ENCODE results near the gene CFAP46.
"Not testable (repeated sequence)": the region's sequence is repeated elsewhere in the genome, so short reads cannot be mapped to it uniquely, and the experiment has no call there.

CFAP46 gene

DNA sequence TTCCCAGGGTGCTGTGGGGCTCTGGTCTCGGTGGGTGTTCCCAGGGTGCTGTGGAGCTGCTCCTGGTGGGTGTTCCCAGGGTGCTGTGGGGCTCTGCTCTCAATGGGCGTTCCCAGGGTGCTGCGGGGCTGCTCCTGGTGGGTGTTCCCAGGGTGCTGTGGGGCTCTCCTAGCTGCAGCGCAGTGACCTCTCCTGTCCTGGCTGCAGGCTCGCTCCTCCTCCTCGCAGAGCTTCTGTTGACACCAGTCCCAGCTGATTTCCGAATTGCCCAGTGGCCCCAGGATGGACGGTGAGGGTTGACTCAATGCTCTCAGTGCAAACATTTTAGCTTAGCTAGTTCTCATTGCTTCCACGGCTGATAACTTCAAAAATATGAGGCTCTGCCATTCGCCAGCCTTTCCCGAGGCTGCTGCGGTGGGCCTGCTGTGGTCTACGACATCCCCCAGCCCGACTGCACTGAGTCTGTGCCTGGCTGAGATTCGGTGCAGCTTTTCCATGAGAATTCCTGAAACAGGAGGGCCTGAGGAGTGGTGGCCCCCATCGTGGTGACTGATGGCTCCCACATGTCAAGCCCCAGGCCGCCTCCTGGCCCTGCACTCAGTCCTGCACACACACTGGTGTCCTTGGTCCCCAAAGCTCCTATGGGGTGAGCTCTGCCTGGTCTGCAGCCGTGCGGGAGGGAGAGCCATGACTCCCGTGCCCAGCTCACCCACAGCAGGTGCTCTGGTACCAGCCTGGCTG, 98.1 kb downstream of the CFAP46 start:
- H3K36me3 Mint-ChIP-seq, result peaks cover 7% of the 10 kb centered on the region
- H3K27me3 Mint-ChIP-seq, result peaks cover 7% of the 10 kb centered on the region
- H3K9me3 Mint-ChIP-seq, result peaks cover 8% of the 10 kb centered on the region
- peaks cover 7% of the 10 kb centered on the region for H3K4me1 Mint-ChIP-seq
- no peak overlapping the region for H3K27ac Mint-ChIP-seq
- no peak overlapping the region for H3K4me3 Mint-ChIP-seq

DNA sequence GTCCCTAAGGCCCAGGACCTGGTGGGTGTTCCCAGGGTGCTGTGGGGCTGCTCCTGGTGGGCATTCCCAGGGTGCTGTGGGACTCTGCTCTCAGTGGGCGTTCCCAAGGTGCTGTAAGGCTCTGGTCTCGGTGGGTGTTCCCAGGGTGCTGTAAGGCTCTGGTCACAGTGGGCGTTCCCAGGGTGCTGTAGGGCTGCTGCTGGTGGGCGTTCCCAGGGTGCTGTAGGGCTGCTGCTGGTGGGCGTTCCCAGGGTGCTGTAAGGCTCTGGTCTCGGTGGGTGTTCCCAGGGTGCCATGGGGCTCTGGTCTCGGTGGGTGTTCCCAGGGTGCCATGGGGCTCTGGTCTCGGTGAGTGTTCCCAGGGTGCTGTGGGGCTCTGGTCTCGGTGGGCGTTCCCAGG, 99.1 kb downstream of the CFAP46 start:
- H3K9me3 Mint-ChIP-seq, H3K27me3 Mint-ChIP-seq, H3K27ac Mint-ChIP-seq, H3K4me1 Mint-ChIP-seq, H3K4me3 Mint-ChIP-seq, H3K36me3 Mint-ChIP-seq: not testable (repeated sequence)

DNA sequence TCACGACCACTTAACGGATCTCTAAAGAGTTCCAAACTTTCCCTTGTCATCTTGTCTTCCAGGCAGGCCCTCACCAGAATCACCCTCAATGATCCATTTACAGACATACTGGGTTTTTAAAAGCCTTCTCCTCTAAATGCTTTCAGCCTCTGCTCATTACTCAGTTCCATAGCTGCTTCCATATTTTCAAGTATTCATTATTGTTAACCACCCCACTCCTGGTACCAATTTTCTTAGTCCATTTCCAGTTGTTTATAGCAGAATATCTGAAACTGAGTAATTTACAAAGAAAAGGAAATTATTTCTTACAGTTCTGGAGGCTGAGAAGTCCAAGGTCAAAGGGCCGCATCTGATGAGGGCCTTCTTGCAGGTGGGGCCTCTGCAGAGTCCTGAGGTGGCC, 100.0 kb downstream of the CFAP46 start:
- no peak overlapping the region for H3K27ac Mint-ChIP-seq
- H3K4me3 Mint-ChIP-seq, result no peak overlapping the region
- H3K27me3 Mint-ChIP-seq, result peaks cover 7% of the 10 kb centered on the region
- peaks cover 7% of the 10 kb centered on the region for H3K36me3 Mint-ChIP-seq
- H3K9me3 Mint-ChIP-seq, result peaks cover 8% of the 10 kb centered on the region
- H3K4me1 Mint-ChIP-seq, result no peaks in the 10 kb centered on the region

DNA sequence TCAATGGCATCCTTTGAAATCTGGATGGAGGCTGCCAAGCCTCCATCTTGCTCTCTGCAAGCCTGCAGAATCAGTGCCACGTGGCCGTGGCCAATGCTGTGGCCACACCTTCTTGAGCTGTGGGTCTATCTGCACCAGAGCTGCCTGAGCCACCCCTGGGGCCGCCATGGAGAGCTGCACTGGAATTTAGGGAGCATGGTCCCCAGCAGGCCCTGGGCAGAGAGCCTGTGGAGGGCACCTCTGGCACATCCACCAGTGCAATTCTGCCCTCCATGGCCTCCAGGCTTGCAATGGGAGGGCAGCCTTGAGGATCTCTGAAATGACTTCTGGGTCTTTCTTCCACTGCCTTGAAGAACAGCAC, 100.8 kb downstream of the CFAP46 start:
- no peak overlapping the region for H3K4me3 Mint-ChIP-seq
- H3K36me3 Mint-ChIP-seq, result peaks cover 7% of the 10 kb centered on the region
- peaks cover 4% of the 10 kb centered on the region for H3K4me1 Mint-ChIP-seq
- no peak overlapping the region for H3K27ac Mint-ChIP-seq
- peaks cover 7% of the 10 kb centered on the region for H3K27me3 Mint-ChIP-seq
- H3K9me3 Mint-ChIP-seq, result peaks cover 8% of the 10 kb centered on the region

DNA sequence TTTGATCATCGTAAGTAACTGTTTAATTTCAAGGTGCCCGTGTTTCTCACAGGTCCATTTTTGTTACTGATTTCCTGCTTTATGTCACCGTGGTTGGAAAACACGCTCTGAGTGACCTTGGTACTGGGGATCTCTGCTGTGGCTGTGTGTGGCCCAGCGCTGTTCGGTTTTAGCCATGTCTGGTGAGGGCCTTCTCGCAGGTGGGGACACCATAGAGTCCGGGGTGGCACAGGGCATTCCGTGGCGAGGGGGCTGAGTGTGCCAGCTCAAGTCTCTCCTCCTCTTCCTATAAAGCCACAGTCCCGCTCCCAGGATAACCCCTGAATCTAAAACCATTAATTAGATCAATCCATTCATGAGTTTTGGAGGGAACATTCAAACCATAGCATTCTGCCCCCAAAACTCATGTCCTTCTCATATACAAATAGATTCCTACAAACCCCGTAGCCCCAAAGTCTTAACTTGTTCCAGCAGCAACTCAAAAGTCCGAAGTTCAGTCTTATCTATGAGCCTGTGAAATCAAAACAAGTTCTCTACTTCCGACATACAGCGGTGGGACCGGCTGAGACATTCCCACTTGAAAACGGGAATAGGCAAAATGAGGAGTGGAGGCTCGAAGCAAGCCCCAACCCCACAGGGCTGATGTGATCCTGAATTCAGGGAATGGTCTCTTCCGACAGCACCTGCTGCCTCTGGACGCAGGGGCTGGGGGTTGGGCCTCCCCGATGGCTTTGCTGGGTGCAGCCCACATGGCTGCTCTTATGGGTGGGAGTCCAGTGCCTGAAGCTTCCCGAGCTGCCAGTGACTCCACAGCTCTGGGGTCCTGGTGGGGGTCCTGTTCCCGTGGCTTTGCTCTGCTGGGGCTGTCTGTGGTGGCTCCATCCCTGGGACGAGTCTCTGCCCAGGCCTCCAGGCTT, 101.4 kb downstream of the CFAP46 start:
- H3K4me1 Mint-ChIP-seq, result peaks cover 4% of the 10 kb centered on the region
- H3K4me3 Mint-ChIP-seq, result no peak overlapping the region
- no peak overlapping the region for H3K27ac Mint-ChIP-seq
- peaks cover 7% of the 10 kb centered on the region for H3K36me3 Mint-ChIP-seq
- H3K9me3 Mint-ChIP-seq, result peaks cover 8% of the 10 kb centered on the region
- peaks cover 7% of the 10 kb centered on the region for H3K27me3 Mint-ChIP-seq

- peaks cover 7% of the 10 kb centered on the region for H3K36me3 Mint-ChIP-seq
- peaks cover 4% of the 10 kb centered on the region for H3K4me1 Mint-ChIP-seq
- peaks cover 7% of the 10 kb centered on the region for H3K27me3 Mint-ChIP-seq
- H3K9me3 Mint-ChIP-seq, result peaks cover 8% of the 10 kb centered on the region
- H3K27ac Mint-ChIP-seq, result no peak overlapping the region
- H3K4me3 Mint-ChIP-seq, result no peak overlapping the region
Measured at GRCh38 chr10:132839061-132839460, 103.3 kb downstream of the CFAP46 start.

DNA sequence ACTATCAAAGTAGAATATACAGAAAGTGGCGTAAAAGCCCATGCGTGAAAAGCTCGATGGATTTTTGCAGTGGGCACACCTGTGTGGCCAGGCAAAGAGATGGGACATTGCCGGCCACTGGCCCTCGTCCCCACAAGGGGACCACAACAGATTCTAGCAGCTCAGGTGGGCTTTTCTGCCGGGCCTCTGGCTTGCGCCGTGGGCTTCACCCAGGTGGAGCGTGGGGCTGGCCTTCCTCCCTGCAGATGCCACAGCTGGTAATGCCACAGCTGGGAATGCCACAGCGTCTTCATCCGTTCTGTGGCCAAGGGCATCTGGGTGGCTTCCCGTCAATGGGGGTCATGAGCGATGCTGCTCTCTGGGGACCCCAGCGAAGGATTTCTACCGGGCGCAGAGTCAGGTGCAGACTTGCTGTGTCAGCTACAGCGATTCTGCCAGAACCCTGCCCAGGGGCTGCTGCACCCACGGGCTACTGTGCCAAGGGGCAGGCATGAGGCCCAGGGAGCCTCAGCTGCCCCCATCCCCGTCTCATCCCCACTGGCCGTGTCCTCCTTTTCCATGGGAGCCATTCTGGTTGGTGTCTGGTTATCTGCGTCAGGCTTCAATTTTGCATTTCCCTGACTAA, 103.9 kb downstream of the CFAP46 start:
- Mint-ChIP-seq H3K27ac (no peak overlapping the region), H3K9me3 (peaks cover 8% of the 10 kb centered on the region), H3K36me3 (peaks cover 7% of the 10 kb centered on the region), H3K4me1 (peaks cover 4% of the 10 kb centered on the region), H3K27me3 (peaks cover 7% of the 10 kb centered on the region), H3K4me3 (no peak overlapping the region)

DNA sequence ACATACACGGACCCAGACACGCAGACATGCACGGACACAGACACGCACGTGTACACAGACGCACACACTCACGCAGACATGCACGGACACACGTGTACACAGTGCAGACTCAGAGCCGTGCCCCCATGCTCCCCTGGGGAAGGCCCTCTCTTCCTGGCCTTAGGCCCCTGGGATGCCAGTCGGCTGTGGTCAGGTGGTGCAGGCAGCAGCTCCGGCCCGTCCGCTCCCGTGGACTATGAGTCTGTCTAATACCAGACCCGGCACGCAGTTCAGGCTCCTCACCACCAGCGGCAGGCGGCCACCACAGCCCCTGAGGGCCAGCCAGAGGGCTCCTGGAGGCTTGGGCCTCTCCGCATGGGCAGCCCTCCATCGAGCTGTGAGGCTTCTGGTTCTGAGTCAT, 104.5 kb downstream of the CFAP46 start:
- Mint-ChIP-seq H3K27ac (no peak overlapping the region), H3K36me3 (peaks cover 7% of the 10 kb centered on the region), H3K9me3 (peaks cover 8% of the 10 kb centered on the region), H3K4me3 (no peak overlapping the region), H3K4me1 (peaks cover 4% of the 10 kb centered on the region), H3K27me3 (peaks cover 7% of the 10 kb centered on the region)

- Mint-ChIP-seq H3K9me3 (peaks cover 2% of the 10 kb centered on the region), H3K4me3 (no peak overlapping the region), H3K36me3 (peaks cover 2% of the 10 kb centered on the region), H3K27me3 (peaks cover 2% of the 10 kb centered on the region), H3K4me1 (peaks cover 4% of the 10 kb centered on the region), H3K27ac (no peak overlapping the region)
Measured at GRCh38 chr10:132836832-132837540, 105.4 kb downstream of the CFAP46 start.

GRCh38 chr10:132836248-132836831, 106.0 kb downstream of the CFAP46 start:
- Mint-ChIP-seq H3K9me3 (no peaks in the 10 kb centered on the region), H3K27ac (no peak overlapping the region), H3K36me3 (no peaks in the 10 kb centered on the region), H3K4me1 (peaks cover 4% of the 10 kb centered on the region), H3K4me3 (no peak overlapping the region), H3K27me3 (no peaks in the 10 kb centered on the region)

GRCh38 chr10:132835848-132836233, 106.5 kb downstream of the CFAP46 start:
- Mint-ChIP-seq H3K4me1 (peaks cover 4% of the 10 kb centered on the region), H3K27ac (no peak overlapping the region), H3K4me3 (no peak overlapping the region)

GRCh38 chr10:132834891-132835847, 107.2 kb downstream of the CFAP46 start:
- Mint-ChIP-seq H3K9me3 (no peaks in the 10 kb centered on the region), H3K27me3 (no peaks in the 10 kb centered on the region), H3K27ac (no peak overlapping the region), H3K4me3 (no peak overlapping the region), H3K4me1 (peaks cover 4% of the 10 kb centered on the region), H3K36me3 (no peaks in the 10 kb centered on the region)

More at GRCh38 chr10:132835848-132836233, 106.5 kb downstream of the CFAP46 start:
- Mint-ChIP-seq H3K36me3 (no peaks in the 10 kb centered on the region), H3K27me3 (no peaks in the 10 kb centered on the region), H3K9me3 (no peaks in the 10 kb centered on the region)

- no peaks in the 10 kb centered on the region for H3K27me3 Mint-ChIP-seq
- H3K4me3 Mint-ChIP-seq, result no peak overlapping the region
- no peak overlapping the region for H3K27ac Mint-ChIP-seq
- peaks cover 4% of the 10 kb centered on the region for H3K4me1 Mint-ChIP-seq
- H3K9me3 Mint-ChIP-seq, result no peaks in the 10 kb centered on the region
- no peaks in the 10 kb centered on the region for H3K36me3 Mint-ChIP-seq
Measured at GRCh38 chr10:132834311-132834761, 108.0 kb downstream of the CFAP46 start.

- Mint-ChIP-seq H3K4me3 (no peak overlapping the region), H3K4me1 (peaks cover 4% of the 10 kb centered on the region), H3K9me3 (no peaks in the 10 kb centered on the region), H3K36me3 (no peaks in the 10 kb centered on the region), H3K27me3 (no peaks in the 10 kb centered on the region), H3K27ac (no peak overlapping the region)
Measured at GRCh38 chr10:132833421-132834111, 108.8 kb downstream of the CFAP46 start.

Measured in activated naive CD4-positive, alpha-beta T cell treated with anti-CD3 and anti-CD28 coated beads, Interleukin-2, amount 50 U/mL, for 24 hours (primary cell).